ENCODE results near the gene HPDL. TPM values are rescaled to one million over a fixed set of nuclear protein-coding genes. Genes with fewer than 3 reads are reported as not detected.

HPDL gene
- 3.1 to 5.3 TPM (median 4.7 TPM) in 5 replicates for total RNA-seq (2022; extraction: Qiagen RNA extraction)

DNA sequence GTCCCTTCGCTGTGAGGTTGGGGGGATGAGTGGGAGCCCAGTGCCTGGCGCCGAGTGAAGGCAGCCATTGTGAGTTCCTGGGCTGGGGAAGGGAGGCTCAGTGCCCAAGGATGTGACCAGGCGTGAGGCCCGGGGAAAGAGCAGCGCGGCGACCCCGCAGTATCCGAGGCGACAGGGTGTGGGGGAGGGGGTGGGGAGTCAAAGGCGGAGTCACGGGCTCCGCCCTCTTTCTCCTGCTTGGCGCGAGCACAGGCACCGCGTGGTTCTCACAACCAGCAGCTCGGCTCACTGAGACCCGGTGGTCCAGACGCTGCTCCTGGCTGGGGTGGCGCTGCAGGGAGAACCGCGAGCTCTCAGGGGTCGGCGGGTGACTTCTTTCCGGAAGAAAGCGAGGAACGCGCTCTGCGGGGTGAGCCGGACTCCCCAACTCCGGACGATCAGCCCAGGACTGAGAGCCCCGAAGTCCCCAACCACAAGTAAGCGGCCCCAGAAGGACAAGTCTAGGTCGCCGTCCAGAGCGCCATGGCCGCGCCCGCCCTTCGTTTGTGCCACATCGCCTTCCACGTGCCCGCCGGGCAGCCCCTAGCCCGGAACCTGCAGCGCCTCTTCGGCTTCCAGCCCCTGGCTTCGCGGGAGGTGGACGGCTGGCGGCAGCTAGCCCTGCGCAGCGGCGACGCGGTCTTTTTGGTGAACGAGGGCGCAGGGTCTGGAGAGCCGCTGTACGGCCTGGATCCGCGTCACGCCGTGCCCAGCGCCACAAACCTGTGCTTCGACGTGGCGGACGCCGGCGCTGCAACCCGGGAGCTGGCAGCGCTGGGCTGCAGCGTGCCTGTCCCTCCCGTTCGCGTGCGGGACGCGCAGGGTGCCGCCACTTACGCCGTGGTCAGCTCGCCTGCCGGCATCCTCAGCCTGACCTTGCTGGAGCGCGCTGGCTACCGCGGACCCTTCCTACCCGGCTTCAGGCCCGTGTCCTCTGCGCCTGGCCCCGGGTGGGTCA is at the start of gene HPDL:
HPDL (plus strand) TSS at position 269 of the 997 bp plus-strand sequence; CDS start at position 523, 254 bp downstream.

DNA sequence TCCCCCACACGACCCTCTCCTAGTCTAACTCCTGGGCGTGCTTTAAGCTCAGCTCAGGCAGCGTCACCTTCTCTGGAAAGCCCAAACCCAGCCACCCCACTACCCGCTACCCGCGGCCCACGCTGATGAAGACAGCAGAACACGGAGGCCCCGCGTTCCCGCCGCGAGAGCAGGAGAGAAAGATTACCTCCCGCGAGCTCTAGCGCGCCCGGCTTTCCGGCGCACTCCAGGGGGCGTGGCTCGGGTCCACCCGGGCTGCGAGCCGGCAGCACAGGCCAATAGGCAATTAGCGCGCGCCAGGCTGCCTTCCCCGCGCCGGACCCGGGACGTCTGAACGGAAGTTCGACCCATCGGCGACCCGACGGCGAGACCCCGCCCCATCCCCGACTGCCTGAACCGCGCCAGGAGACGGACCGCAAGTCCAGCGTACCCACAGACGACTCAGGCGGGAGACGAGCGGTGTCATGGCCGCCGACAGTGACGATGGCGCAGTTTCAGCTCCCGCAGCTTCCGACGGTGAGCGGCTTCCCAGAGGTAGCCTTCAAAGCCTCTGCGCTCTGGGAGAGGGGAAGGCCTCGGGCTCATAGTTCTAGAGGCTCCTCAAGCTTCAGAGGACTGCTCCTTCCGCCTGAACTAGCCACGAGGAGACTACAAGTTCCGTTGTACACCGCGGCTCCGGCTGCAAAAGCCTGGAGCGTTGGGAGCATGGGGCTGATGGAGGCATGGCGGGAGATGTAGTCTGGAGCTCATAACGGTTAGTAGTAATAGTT is 13.3 kb downstream of the HPDL start, which contains the start of the genes MUTYH and TOE1:
MUTYH (minus strand) TSS at position 652 of the 770 bp plus-strand sequence. CDS start 5,935 bp downstream, outside the sequence.
TOE1 (plus strand) TSS at position 382 of the 770 bp plus-strand sequence; CDS start at position 465, 83 bp downstream.

Other genes with a start within 250 kb of the HPDL start
- 0.38 to 0.57 TPM (median 0.49 TPM) in 5 replicates for gene ZSWIM5, start 120.3 kb upstream of the HPDL start, total RNA-seq (2022; extraction: Qiagen RNA extraction)
- gene TOE1, start 13.3 kb downstream of the HPDL start, total RNA-seq (2022; extraction: Qiagen RNA extraction) = 12.4 to 14.3 TPM (median 12.8 TPM) in 5 replicates
- 7.4 to 11.7 TPM (median 9.9 TPM) in 5 replicates for gene MUTYH, start 13.5 kb downstream of the HPDL start, total RNA-seq (2022; extraction: Qiagen RNA extraction)
- 0.20 to 0.37 TPM (median 0.28 TPM) in 5 replicates for gene TESK2, start 164.3 kb downstream of the HPDL start, total RNA-seq (2022; extraction: Qiagen RNA extraction)
- gene CCDC163, start 173.2 kb downstream of the HPDL start, total RNA-seq (2022; extraction: Qiagen RNA extraction) = 1.3 to 2.1 TPM (median 1.7 TPM) in 5 replicates
- gene MMACHC, start 173.4 kb downstream of the HPDL start, total RNA-seq (2022; extraction: Qiagen RNA extraction) = 1.6 to 2.1 TPM (median 1.8 TPM) in 5 replicates
- gene PRDX1, start 195.0 kb downstream of the HPDL start, total RNA-seq (2022; extraction: Qiagen RNA extraction) = 2,063 to 2,375 TPM (median 2,098 TPM) in 5 replicates
- gene AKR1A1, start 223.9 kb downstream of the HPDL start, total RNA-seq (2022; extraction: Qiagen RNA extraction) = 74.8 to 84.7 TPM (median 78.4 TPM) in 5 replicates

All from A549 treated with CORT108297 at 1 μM for 4 hours (cell line).